HEK293T (cell line): ENCODE measurements around the gene DNAH10.

Source experiments
- CTCF ChIA-PET: fragments of 350-600 bp; formaldehyde crosslinking; extraction: SDS; loops from one replicate; lab custom pipeline; 2021; ENCODE audit warnings: antibody characterized with exemption, inconsistent platforms; lab: Yijun Ruan, JAX
- POLR2A ChIA-PET: fragments of 350-600 bp; formaldehyde crosslinking; extraction: SDS; loops from one replicate; lab custom pipeline; 2020; ENCODE audit warnings: antibody characterized with exemption, inconsistent platforms; lab: Yijun Ruan, JAX
- DNase-seq: peaks from one replicate; pipeline ENCODE4 v3.0.0; 2012; ENCODE audit warnings: mixed read lengths; ENCODE audit errors: extremely low spot score
- ARNT ChIP-seq: fragments of 450-650 bp; IDR thresholded peaks from 2 replicates; pipeline ENCODE4 v1.6.1; 2017; ENCODE audit warnings: mild to moderate bottlenecking
- BHLHE40 ChIP-seq: fragments of 450-650 bp; IDR thresholded peaks from 2 replicates; pipeline ENCODE4 v1.6.1; 2016; ENCODE audit warnings: mild to moderate bottlenecking, moderate library complexity, borderline replicate concordance
- CTBP1 ChIP-seq: fragments of 450-650 bp; IDR thresholded peaks from 2 replicates; pipeline ENCODE4 v1.6.1; 2016; ENCODE audit warnings: borderline replicate concordance
- ELF4 ChIP-seq: fragments of 450-650 bp; IDR thresholded peaks from 2 replicates; pipeline ENCODE4 v1.6.1; 2017; ENCODE audit warnings: antibody characterized with exemption
- FOXA1 ChIP-seq: fragments of 450-650 bp; IDR thresholded peaks from 2 replicates; pipeline ENCODE4 v1.6.1; 2016; ENCODE audit warnings: mild to moderate bottlenecking
- FOXK2 ChIP-seq: fragments of 450-650 bp; IDR thresholded peaks from 2 replicates; pipeline ENCODE4 v1.6.1; 2016; ENCODE audit warnings: mild to moderate bottlenecking
- FOXM1 ChIP-seq: fragments of 450-650 bp; IDR thresholded peaks from 2 replicates; pipeline ENCODE4 v1.6.1; 2017; ENCODE audit warnings: mild to moderate bottlenecking, borderline replicate concordance
- HDGF ChIP-seq: fragments of 450-650 bp; IDR thresholded peaks from 2 replicates; pipeline ENCODE4 v1.6.1; 2017; ENCODE audit warnings: antibody characterized with exemption, borderline replicate concordance
- L3MBTL2 ChIP-seq: fragments of 450-650 bp; conservative IDR thresholded peaks from 2 replicates; pipeline ENCODE4 v1.6.1; 2016; ENCODE audit warnings: mild to moderate bottlenecking
- LEF1 ChIP-seq: fragments of 450-650 bp; IDR thresholded peaks from 2 replicates; pipeline ENCODE4 v1.6.1; 2017; ENCODE audit warnings: mild to moderate bottlenecking, borderline replicate concordance
- NFRKB ChIP-seq: fragments of 450-650 bp; IDR thresholded peaks from 2 replicates; pipeline ENCODE4 v1.6.1; 2016; ENCODE audit warnings: mild to moderate bottlenecking, moderate library complexity
- SP1 ChIP-seq: fragments of 450-650 bp; IDR thresholded peaks from 2 replicates; pipeline ENCODE4 v1.6.1; 2017
- SUZ12 ChIP-seq: fragments of 450-650 bp; IDR thresholded peaks from 2 replicates; pipeline ENCODE4 v1.6.1; 2016; ENCODE audit warnings: mild to moderate bottlenecking
- TARDBP ChIP-seq: fragments of 450-650 bp; IDR thresholded peaks from 2 replicates; pipeline ENCODE4 v1.6.1; 2016
- ZNF384 ChIP-seq: fragments of 450-650 bp; IDR thresholded peaks from 2 replicates; pipeline ENCODE4 v1.6.1; 2016
- TF ChIP-seq, protein P1 (sequence below): fragments of 450-650 bp; IDR thresholded peaks from 2 replicates; pipeline ENCODE4 v1.6.1; 2016

DNAH10 gene

DNA sequence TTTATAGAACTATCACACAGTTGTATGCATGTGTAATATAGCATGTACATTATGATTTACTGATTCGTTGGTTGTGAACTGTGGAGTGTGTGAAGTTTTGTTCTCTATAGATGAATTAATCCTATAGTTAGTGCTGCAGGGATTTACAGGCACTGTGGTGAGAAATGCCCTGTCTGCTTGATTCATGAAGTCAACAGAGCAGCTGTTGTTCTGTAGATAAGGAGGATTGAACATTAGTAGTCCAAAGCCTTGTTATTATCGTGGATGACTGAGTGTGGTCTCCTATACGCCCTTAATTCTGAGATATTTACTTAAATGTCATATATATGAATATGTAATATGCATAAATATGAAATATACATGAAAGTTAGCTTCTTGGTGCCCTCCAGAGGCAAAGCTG is 98.3 kb downstream of the DNAH10 start:
- ChIA-PET POLR2A (no interaction called here), CTCF (no interaction called here)
- no peak for DNase-seq
- TF ChIP-seq ZNF384 (no peak), TARDBP (no peak), L3MBTL2 (no peak), BHLHE40 (no peak), LEF1 (no peak), SP1 (no peak)

DNA sequence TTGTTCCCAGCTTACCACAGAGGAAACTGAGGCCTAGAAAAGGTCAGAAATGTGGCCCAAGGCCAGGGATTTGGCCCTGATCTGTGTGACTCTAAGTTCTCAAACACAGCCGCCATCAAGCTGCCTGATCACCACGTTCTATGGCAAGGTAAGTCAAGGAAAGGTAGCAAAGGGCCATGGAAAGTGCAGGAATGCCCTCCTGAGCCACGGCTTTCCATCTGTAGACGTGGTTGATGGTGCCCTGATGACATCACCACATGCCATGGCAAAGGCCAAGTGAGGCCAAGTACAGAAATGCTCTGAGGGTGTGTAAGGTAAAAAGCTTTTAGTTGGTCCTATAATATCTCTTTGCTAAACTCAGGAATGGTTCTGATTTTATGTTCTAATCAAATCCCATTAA is 99.3 kb downstream of the DNAH10 start:
- POLR2A ChIA-PET: no interaction called here
- CTCF ChIA-PET: no interaction called here
- no peak for DNase-seq
- TF ChIP-seq TARDBP (no peak), ELF4 (no peak), FOXM1 (no peak), ARNT (no peak)

DNA sequence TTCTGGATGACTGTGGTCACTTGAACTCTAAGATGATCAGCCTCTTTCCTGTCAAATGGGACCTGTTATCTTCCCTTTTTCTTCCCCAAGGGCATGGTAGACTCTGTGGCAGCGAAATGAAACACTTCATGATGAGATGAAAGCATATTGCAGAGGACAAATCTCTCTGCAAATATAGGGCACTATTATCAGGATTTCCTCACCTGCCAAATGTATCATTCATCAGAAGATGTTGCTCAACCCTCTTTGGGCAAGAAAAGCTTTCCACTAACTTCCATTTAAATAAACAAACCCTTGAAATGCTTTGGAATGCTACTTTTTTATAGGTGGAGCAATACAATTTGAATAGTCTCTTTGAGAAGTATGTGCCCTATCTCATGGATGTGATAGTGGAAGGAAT is 105.0 kb downstream of the DNAH10 start:
- no peak for DNase-seq
- ChIA-PET CTCF (no interaction called here), POLR2A (no interaction called here)
- TF ChIP-seq SP1 (no peak), SUZ12 (no peak), CTBP1 (no peak), FOXA1 (no peak), HDGF (no peak), L3MBTL2 (no peak), TARDBP (no peak), ELF4 (no peak), FOXK2 (no peak)

DNA sequence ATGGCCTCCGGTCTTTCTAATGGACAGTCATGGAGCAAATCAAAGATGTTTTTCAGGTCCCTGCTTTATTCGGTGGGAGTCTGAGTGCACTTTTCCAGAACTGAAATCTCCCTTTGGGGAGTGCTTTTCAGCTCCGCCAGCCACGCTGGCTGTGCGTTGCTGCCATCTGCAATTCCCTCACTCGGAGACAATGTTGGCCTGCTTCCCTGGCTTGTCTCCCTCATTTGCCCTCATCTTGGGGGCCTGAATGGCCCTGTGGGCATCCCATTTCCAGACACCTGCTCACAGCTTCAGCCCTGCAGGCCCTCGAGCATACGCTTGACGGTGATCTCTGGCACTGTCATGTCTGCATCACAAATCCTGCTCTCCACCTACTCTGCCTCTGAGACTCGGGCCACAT is 106.7 kb downstream of the DNAH10 start:
- POLR2A ChIA-PET: no interaction called here
- no peak for DNase-seq

DNA sequence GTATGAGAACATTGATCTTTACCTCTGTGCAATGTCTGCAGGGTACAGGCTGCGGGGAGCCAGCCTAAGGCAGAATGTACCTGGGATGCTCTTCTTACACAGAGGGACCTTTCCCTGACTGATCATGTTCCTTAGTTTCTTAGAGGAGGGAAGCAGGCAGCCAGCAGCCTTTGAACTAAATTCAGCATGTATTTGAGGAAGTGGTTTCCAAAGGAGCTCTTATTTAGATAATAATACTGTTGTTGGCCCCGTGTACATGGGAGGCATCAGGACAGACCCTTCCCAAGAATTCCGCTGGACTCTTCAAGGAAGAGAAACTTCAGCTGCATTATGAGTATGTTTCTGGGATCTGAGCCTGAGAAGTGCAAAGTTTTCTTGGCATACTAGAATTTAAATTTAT is 111.7 kb downstream of the DNAH10 start:
- ChIA-PET POLR2A (no interaction called here), CTCF (no interaction called here)
- no peak for DNase-seq
- TF ChIP-seq NFRKB (no peak), SUZ12 (no peak), SP1 (no peak), BHLHE40 (no peak), ARNT (no peak), ZNF384 (no peak), TARDBP (no peak), LEF1 (no peak), FOXA1 (no peak), FOXK2 (no peak)

More for the DNA sequence above, 106.7 kb downstream of the DNAH10 start:
- TF ChIP-seq ZNF384 (no peak), NFRKB (no peak), HDGF (no peak)
- CTCF ChIA-PET: no interaction called here

DNA sequence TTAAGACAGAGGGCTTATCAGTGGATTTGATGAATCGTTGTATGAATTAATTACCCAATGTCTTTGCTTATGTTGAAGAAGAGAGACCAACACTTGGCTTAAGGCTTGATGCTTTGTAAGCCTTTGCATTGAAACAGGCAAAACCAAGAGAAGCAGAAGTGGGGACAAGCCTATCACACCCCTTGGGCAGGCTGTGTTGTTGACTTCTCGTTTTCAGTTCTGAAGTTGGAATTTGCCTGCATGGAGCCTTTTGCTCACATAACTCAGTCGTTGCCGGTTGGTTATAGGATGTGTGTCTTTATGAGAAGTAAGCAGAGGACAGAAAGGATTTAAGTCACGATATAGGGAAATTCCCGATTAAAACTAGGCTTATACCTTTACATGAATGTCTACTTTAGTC is 115.9 kb downstream of the DNAH10 start:
- CTCF ChIA-PET: interaction anchor here (1.2 kb wide), 1 partner anchor 27 kb away, joined by 3 read pairs; no protein-coding TSS in a partner anchor
- TF ChIP-seq L3MBTL2: no peak
- TF ChIP-seq LEF1: no peak
- TF ChIP-seq SUZ12: no peak
- TF ChIP-seq CTBP1: no peak
- TF ChIP-seq ZNF384: no peak
- TF ChIP-seq FOXK2: no peak
- no peak for TF ChIP-seq BHLHE40
- no peak for TF ChIP-seq SP1
- TF ChIP-seq ARNT: no peak
- TF ChIP-seq, protein P1, sequence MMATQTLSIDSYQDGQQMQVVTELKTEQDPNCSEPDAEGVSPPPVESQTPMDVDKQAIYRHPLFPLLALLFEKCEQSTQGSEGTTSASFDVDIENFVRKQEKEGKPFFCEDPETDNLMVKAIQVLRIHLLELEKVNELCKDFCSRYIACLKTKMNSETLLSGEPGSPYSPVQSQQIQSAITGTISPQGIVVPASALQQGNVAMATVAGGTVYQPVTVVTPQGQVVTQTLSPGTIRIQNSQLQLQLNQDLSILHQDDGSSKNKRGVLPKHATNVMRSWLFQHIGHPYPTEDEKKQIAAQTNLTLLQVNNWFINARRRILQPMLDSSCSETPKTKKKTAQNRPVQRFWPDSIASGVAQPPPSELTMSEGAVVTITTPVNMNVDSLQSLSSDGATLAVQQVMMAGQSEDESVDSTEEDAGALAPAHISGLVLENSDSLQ: no peak
- no peak for TF ChIP-seq FOXM1
- no peak for TF ChIP-seq ELF4
- TF ChIP-seq TARDBP: no peak
- TF ChIP-seq HDGF: no peak
- TF ChIP-seq FOXA1: no peak
- no peak for TF ChIP-seq NFRKB

DNA sequence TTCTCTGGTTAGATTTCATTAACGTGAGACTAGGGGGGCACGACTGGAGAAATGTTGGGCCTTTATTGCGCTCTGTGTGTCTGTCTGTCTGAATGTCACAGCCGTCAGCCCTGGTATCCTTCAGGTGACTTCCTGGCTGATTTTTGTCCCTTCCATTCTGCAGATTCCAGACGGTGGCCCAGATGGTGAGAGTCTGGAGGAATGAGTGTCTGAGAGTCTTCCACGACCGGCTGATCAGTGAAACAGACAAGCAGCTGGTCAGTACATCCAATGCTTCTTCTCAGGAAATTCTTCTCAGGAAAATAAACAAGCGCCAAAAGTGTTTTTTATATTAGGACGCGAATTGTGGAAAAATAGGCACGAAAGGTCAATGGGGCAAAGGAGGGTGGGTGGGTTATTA is 117.0 kb downstream of the DNAH10 start:
- ChIA-PET POLR2A (no interaction called here), CTCF (interaction anchor here (1.2 kb wide), 1 partner anchor 26 kb away, joined by 3 read pairs; no protein-coding TSS in a partner anchor)
- no peak for DNase-seq
- TF ChIP-seq FOXA1 (no peak), NFRKB (no peak), HDGF (no peak), TARDBP (no peak), BHLHE40 (no peak), ZNF384 (no peak), SP1 (no peak), LEF1 (no peak), FOXK2 (no peak), L3MBTL2 (no peak), ARNT (no peak), ELF4 (no peak), SUZ12 (no peak), FOXM1 (no peak), CTBP1 (no peak)
- TF ChIP-seq, protein P1: no peak

More for the DNA sequence above, 115.9 kb downstream of the DNAH10 start:
- no peak for DNase-seq
- POLR2A ChIA-PET: no interaction called here
